SJCRH30 (cell line): ENCODE data around the gene KPNA2. TPM values are rescaled to one million over a fixed set of nuclear protein-coding genes. Genes with fewer than 3 reads are reported as not detected.
A peak's percentile ranks its signal among the peaks of the same experiment; 100 is the strongest.
"Not testable (repeated sequence)": the region's sequence is repeated elsewhere in the genome, so short reads cannot be mapped to it uniquely, and the experiment has no call there.

Experiments
- DNase-seq, 2 experiments: peaks; one replicate each; pipeline ENCODE4 v3.0.0-alpha.2; 2015 to 2020
- H3K27ac ChIP-seq: fragments of 250-450 bp; sonication (Bioruptor Pico); 2 replicates; pipeline ENCODE4 v1.5.1; 2020; ENCODE audit warnings: mild to moderate bottlenecking, moderate library complexity
- H3K27me3 ChIP-seq: fragments of 250-450 bp; sonication (Bioruptor Pico); 2 replicates; pipeline ENCODE4 v1.5.1; 2020; ENCODE audit warnings: mild to moderate bottlenecking, moderate library complexity
- H3K36me3 ChIP-seq: fragments of 250-450 bp; sonication (Bioruptor Pico); 2 replicates; pipeline ENCODE4 v1.5.1; 2020; ENCODE audit warnings: mild to moderate bottlenecking, moderate library complexity
- H3K4me1 ChIP-seq: fragments of 250-450 bp; sonication (Bioruptor Pico); 2 replicates; pipeline ENCODE4 v1.5.1; 2020; ENCODE audit warnings: mild to moderate bottlenecking, moderate library complexity
- H3K4me3 ChIP-seq: fragments of 250-450 bp; sonication (Bioruptor Pico); 2 replicates; pipeline ENCODE4 v1.5.1; 2020; ENCODE audit warnings: mild to moderate bottlenecking, moderate library complexity
- H3K9me3 ChIP-seq: fragments of 250-450 bp; sonication (Bioruptor Pico); replicated peaks from 2 replicates; pipeline ENCODE4 v1.5.1; 2020; ENCODE audit warnings: mild to moderate bottlenecking, moderate library complexity
- total RNA-seq: library from RNA; depleted of rRNA; stranded (reverse); fragments of >200 nt; shearing (Covaris generic); gene quantifications from 2 replicates; pipeline ENCODE4 v1.2.3, GENCODE V29; 2014

Gene KPNA2
- total RNA-seq, 1 experiment from 2014 or later, result 342 TPM

- peak; percentile 27 to 32 for DNase-seq
- H3K27ac ChIP-seq, result no peak overlapping the region
- no peaks in the 10 kb centered on the region for H3K36me3 ChIP-seq
- H3K4me3 ChIP-seq, result no peak overlapping the region
- H3K4me1 ChIP-seq, result no peaks in the 10 kb centered on the region
- no peaks in the 10 kb centered on the region for H3K9me3 ChIP-seq
- H3K27me3 ChIP-seq, result no peaks in the 10 kb centered on the region
Measured at GRCh38 chr17:68061512-68062313, 26.2 kb downstream of the KPNA2 start.

- H3K27ac ChIP-seq, DNase-seq, H3K4me3 ChIP-seq, H3K9me3 ChIP-seq, H3K36me3 ChIP-seq, H3K27me3 ChIP-seq, H3K4me1 ChIP-seq: not testable (repeated sequence)
Measured at GRCh38 chr17:68065366-68065765, 29.8 kb downstream of the KPNA2 start.

- H3K27ac ChIP-seq, H3K36me3 ChIP-seq, H3K4me3 ChIP-seq, H3K4me1 ChIP-seq, DNase-seq, H3K9me3 ChIP-seq, H3K27me3 ChIP-seq: not testable (repeated sequence)
Measured at GRCh38 chr17:68068512-68068911, 33.0 kb downstream of the KPNA2 start.

GRCh38 chr17:68070582-68071444 lies 35.3 kb downstream of the KPNA2 start:
- H3K4me1 ChIP-seq, H3K9me3 ChIP-seq, H3K27ac ChIP-seq, H3K36me3 ChIP-seq, DNase-seq, H3K4me3 ChIP-seq, H3K27me3 ChIP-seq: not testable (repeated sequence)

- H3K9me3 ChIP-seq, result no peaks in the 10 kb centered on the region
- H3K27me3 ChIP-seq, result no peaks in the 10 kb centered on the region
- no peak for DNase-seq
- H3K4me1 ChIP-seq, result no peaks in the 10 kb centered on the region
- H3K27ac ChIP-seq, result no peak overlapping the region
- no peaks in the 10 kb centered on the region for H3K36me3 ChIP-seq
- H3K4me3 ChIP-seq, result no peak overlapping the region
Measured at GRCh38 chr17:68074279-68074678, 38.7 kb downstream of the KPNA2 start.

GRCh38 chr17:68075953-68076607 lies 40.5 kb downstream of the KPNA2 start:
- not testable (repeated sequence) for H3K36me3 ChIP-seq, H3K27ac ChIP-seq, H3K4me1 ChIP-seq, DNase-seq, H3K27me3 ChIP-seq, H3K9me3 ChIP-seq, H3K4me3 ChIP-seq

GRCh38 chr17:68077498-68077897 lies 42.0 kb downstream of the KPNA2 start:
- not testable (repeated sequence) for H3K4me3 ChIP-seq, H3K36me3 ChIP-seq, H3K9me3 ChIP-seq, H3K4me1 ChIP-seq, H3K27me3 ChIP-seq, H3K27ac ChIP-seq
- peak in 1 of 2 experiments; percentile 33 for DNase-seq

GRCh38 chr17:68080411-68081150 lies 45.0 kb downstream of the KPNA2 start:
- Histone ChIP-seq H3K27me3 (no peaks in the 10 kb centered on the region), H3K4me1 (no peaks in the 10 kb centered on the region), H3K36me3 (no peaks in the 10 kb centered on the region), H3K4me3 (no peak overlapping the region), H3K27ac (no peak overlapping the region), H3K9me3 (no peaks in the 10 kb centered on the region)
- no peak for DNase-seq

- not testable (repeated sequence) for H3K4me3 ChIP-seq, H3K27ac ChIP-seq, DNase-seq, H3K9me3 ChIP-seq, H3K27me3 ChIP-seq, H3K36me3 ChIP-seq, H3K4me1 ChIP-seq
Measured at GRCh38 chr17:68081305-68082265, 46.0 kb downstream of the KPNA2 start.

- Histone ChIP-seq H3K27ac (no peak overlapping the region), H3K36me3 (no peaks in the 10 kb centered on the region), H3K9me3 (no peaks in the 10 kb centered on the region), H3K4me1 (no peaks in the 10 kb centered on the region), H3K27me3 (no peaks in the 10 kb centered on the region), H3K4me3 (no peak overlapping the region)
- DNase-seq, result no peak
Measured at GRCh38 chr17:68085771-68086381, 50.3 kb downstream of the KPNA2 start.

GRCh38 chr17:68086666-68087065 lies 51.1 kb downstream of the KPNA2 start:
- H3K36me3 ChIP-seq, H3K27ac ChIP-seq, H3K9me3 ChIP-seq, H3K4me3 ChIP-seq, DNase-seq, H3K4me1 ChIP-seq, H3K27me3 ChIP-seq: not testable (repeated sequence)

GRCh38 chr17:68087131-68087623 lies 51.6 kb downstream of the KPNA2 start:
- not testable (repeated sequence) for H3K36me3 ChIP-seq

GRCh38 chr17:68087851-68088250 lies 52.3 kb downstream of the KPNA2 start:
- Histone ChIP-seq H3K27ac (no peak overlapping the region), H3K9me3 (no peaks in the 10 kb centered on the region), H3K36me3 (no peaks in the 10 kb centered on the region), H3K4me1 (no peaks in the 10 kb centered on the region), H3K4me3 (no peak overlapping the region), H3K27me3 (no peaks in the 10 kb centered on the region)
- no peak for DNase-seq

More at GRCh38 chr17:68087131-68087623, 51.6 kb downstream of the KPNA2 start:
- H3K4me3 ChIP-seq, H3K27ac ChIP-seq, H3K27me3 ChIP-seq, H3K4me1 ChIP-seq, H3K9me3 ChIP-seq: not testable (repeated sequence)
- peak in 1 of 2 experiments; percentile 24 for DNase-seq
